ENCODE measurements around the gene ASTN2. TPM values are rescaled to one million over a fixed set of nuclear protein-coding genes. Genes with fewer than 3 reads are reported as not detected.

Gene ASTN2
- total RNA-seq, 6 experiments from 2014 or later: 0.91 to 3.1 (median 2.5) TPM

- intact Hi-C loops (cut with DNase I): no loop called here
- TF ChIP-seq CTCF (IDR thresholded peaks at IDR 0.05) (no peak), POLR2A (IDR thresholded peaks at IDR 0.05) (no peak)
- Histone ChIP-seq H3K9me3 (no peaks in the 10 kb centered on the region), H3K36me3 (no peaks in the 10 kb centered on the region), H3K27me3 (no peaks in the 10 kb centered on the region), H3K27ac (peak overlapping the region; percentile 8 to 75 (median 51)), H3K4me1 (peaks cover 0 to 38% (median 8%) of the 10 kb centered on the region in 4 donors), H3K4me3 (no peak overlapping the region)
- WGBS (ENCODE audit: insufficient coverage, low coverage, low lambda C conversion rate, missing lambda C conversion rate): 20% methylated on average over 4 of the region's 9 CpGs
- ATAC-seq (peak; percentile 78 to 87 (median 83)), DNase-seq (peak; percentile 89 to 93 (median 91))
These were observed 865.7 kb downstream of the ASTN2 start for GRCh38 chr9:116549061-116549664.

- 53% methylated on average over 4 of the region's 11 CpGs for WGBS (ENCODE audit: insufficient coverage, low coverage, low lambda C conversion rate, missing lambda C conversion rate)
- Histone ChIP-seq H3K4me3 (peak overlapping the region in 1 of 3 donors; percentile 10), H3K9me3 (no peaks in the 10 kb centered on the region), H3K27me3 (no peaks in the 10 kb centered on the region), H3K4me1 (peaks cover 0 to 38% (median 8%) of the 10 kb centered on the region in 4 donors), H3K36me3 (no peaks in the 10 kb centered on the region), H3K27ac (peak overlapping the region; percentile 37 to 75 (median 51))
- DNase-seq (peak; percentile 54 to 78 (median 61)), ATAC-seq (peak; percentile 57 to 79 (median 68))
- intact Hi-C loops (cut with DNase I): no loop called here
- TF ChIP-seq POLR2A (IDR thresholded peaks at IDR 0.05): no peak
- no peak for TF ChIP-seq CTCF (IDR thresholded peaks at IDR 0.05)
These were observed 867.0 kb downstream of the ASTN2 start for GRCh38 chr9:116547729-116548426.

- intact Hi-C loops (cut with DNase I): no loop called here
- Histone ChIP-seq H3K9me3 (no peaks in the 10 kb centered on the region), H3K27ac (peak overlapping the region; percentile 37 to 75 (median 51)), H3K4me1 (peaks cover 0 to 38% (median 8%) of the 10 kb centered on the region in 4 donors), H3K36me3 (no peaks in the 10 kb centered on the region), H3K27me3 (no peaks in the 10 kb centered on the region), H3K4me3 (peak overlapping the region in 2 of 3 donors; percentile 10 to 16)
- DNase-seq (peak; percentile 31 to 70 (median 59)), ATAC-seq (peak; percentile 71 to 83 (median 74))
- WGBS (ENCODE audit: insufficient coverage, low coverage, low lambda C conversion rate, missing lambda C conversion rate): 45% methylated on average over 7 of the region's 7 CpGs
- no peak for TF ChIP-seq POLR2A (IDR thresholded peaks at IDR 0.05)
- TF ChIP-seq CTCF (IDR thresholded peaks at IDR 0.05): no peak
These were observed 867.9 kb downstream of the ASTN2 start for GRCh38 chr9:116546711-116547581.

- H3K27ac ChIP-seq: no peak overlapping the region
- DNase-seq (no peak), ATAC-seq (no peak)
- no peaks in the 10 kb centered on the region for H3K27me3 ChIP-seq
- H3K36me3 ChIP-seq: no peaks in the 10 kb centered on the region
- H3K4me1 ChIP-seq: peaks cover 0 to 36% (median 8%) of the 10 kb centered on the region in 4 donors
- no peak for TF ChIP-seq POLR2A (IDR thresholded peaks at IDR 0.05)
- no peak for TF ChIP-seq CTCF (IDR thresholded peaks at IDR 0.05)
- H3K4me3 ChIP-seq: no peak overlapping the region
- 40% methylated on average over 1 of the region's 2 CpGs for WGBS (ENCODE audit: insufficient coverage, low coverage, low lambda C conversion rate, missing lambda C conversion rate)
- no peaks in the 10 kb centered on the region for H3K9me3 ChIP-seq
- intact Hi-C loops (cut with DNase I): no loop called here
These were observed 870.0 kb downstream of the ASTN2 start for GRCh38 chr9:116544896-116545295.

All from right lobe of liver (tissue), 6 donors.